RWPE1 (cell line): ENCODE measurements around the gene OTULINL.

Experiments
- CTCF ChIA-PET: fragments of 350-600 bp; sonication (Branson Sonifier 250); formaldehyde crosslinking; extraction: SDS; loops from one replicate; lab custom pipeline; 2021; lab: Yijun Ruan, JAX
- POLR2A ChIA-PET: fragments of 400-600 bp; formaldehyde crosslinking; extraction: SDS; loops from one replicate; lab custom pipeline; 2020; ENCODE audit warnings: antibody characterized with exemption; ENCODE audit not compliant: low non-redundant PET; lab: Yijun Ruan, JAX
- DNase-seq: peaks from one replicate; pipeline ENCODE4 v3.0.0; 2012; ENCODE audit warnings: low spot score
- H3K27ac ChIP-seq: fragments of 450-650 bp; 2 replicates; pipeline ENCODE4 v1.5.1; 2017
- TF ChIP-seq, protein P1 (sequence below): fragments of 450-650 bp; conservative IDR thresholded peaks from 2 replicates; pipeline ENCODE4 v1.5.1; 2017; ENCODE audit warnings: low read depth, mild to moderate bottlenecking

OTULINL gene

DNA sequence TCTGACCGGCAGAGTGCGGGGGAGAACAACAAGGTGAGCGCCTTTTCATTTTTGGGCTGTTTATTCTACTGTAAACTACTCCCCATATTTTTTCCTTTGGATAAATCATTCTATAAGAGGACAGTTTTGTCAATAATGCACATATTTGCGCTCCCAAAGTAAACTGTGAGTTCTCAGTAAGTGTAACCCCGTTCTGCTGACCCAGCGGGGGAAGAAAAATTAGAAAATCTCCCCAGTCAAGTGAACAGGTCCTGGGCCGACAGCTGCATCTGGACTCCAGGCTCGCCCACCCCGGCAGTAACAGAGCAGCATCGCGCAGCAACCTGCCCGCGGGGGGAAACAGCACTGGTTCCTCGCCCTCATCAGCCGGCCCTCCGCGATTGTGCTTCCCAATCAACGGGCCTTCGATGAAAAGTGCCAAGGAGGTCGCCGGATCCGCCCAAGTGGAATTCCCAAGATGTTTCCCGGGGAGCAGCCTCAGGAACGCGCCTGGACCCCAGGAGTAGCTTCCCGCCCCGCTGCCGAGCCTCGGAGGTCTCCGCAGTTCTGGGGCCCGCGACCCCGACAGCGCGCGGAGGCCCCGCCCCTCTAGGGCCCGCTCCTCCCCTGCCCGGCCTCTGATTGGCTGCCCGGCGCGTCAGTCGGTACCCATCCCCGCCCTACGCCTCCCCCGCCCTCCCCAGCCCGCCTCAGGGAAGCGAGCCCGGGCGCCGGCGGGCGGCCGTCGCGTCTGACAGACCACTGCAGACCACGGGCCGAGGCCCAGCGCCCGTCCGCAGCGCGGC, at the start of gene OTULINL:
Gene OTULINL (plus strand): TSS at position 687 of the 785 bp plus-strand sequence. CDS start 103 bp downstream, outside the sequence.
- DNase-seq: peak; percentile 97
- TF ChIP-seq, protein P1, sequence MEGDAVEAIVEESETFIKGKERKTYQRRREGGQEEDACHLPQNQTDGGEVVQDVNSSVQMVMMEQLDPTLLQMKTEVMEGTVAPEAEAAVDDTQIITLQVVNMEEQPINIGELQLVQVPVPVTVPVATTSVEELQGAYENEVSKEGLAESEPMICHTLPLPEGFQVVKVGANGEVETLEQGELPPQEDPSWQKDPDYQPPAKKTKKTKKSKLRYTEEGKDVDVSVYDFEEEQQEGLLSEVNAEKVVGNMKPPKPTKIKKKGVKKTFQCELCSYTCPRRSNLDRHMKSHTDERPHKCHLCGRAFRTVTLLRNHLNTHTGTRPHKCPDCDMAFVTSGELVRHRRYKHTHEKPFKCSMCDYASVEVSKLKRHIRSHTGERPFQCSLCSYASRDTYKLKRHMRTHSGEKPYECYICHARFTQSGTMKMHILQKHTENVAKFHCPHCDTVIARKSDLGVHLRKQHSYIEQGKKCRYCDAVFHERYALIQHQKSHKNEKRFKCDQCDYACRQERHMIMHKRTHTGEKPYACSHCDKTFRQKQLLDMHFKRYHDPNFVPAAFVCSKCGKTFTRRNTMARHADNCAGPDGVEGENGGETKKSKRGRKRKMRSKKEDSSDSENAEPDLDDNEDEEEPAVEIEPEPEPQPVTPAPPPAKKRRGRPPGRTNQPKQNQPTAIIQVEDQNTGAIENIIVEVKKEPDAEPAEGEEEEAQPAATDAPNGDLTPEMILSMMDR: no peak
- H3K27ac ChIP-seq: no peak within 1 kb of the TSS
- ChIA-PET CTCF (interaction anchor here (1.1 to 1.5 kb wide), 2 partner anchors 67 to 110 kb away, joined by 3 to 6 read pairs; no protein-coding TSS in a partner anchor), POLR2A (interaction anchor here (0.6 kb wide), 1 partner anchor 37 kb away, joined by 3 read pairs; no protein-coding TSS in a partner anchor)

DNA sequence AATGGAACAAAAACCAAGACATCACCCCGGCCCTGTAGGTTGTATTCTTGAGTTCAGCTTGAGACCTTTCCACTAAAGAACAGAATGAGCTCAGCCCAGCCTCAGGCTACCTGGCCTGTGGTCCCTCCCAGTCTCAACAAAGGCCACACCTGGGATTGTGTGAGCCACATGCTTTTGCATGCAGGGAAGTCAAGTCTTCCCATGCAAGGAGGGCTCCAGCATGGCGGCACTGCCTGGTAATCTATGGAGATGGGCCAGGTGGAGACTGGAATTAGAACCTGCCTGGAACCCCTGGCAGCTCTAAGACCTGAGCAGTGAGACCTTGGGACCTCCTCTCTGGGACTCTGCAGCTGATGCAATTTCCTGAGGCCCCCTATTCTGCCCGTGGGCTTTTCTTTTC, 49.4 kb upstream of the OTULINL start:
- CTCF ChIA-PET: interaction anchor here (0.7 kb wide), 1 partner anchor 59 kb away, joined by 5 read pairs; no protein-coding TSS in a partner anchor
- H3K27ac ChIP-seq: no peak overlapping the region
- POLR2A ChIA-PET: no interaction called here
- no peak for DNase-seq
- TF ChIP-seq, protein P1: no peak

DNA sequence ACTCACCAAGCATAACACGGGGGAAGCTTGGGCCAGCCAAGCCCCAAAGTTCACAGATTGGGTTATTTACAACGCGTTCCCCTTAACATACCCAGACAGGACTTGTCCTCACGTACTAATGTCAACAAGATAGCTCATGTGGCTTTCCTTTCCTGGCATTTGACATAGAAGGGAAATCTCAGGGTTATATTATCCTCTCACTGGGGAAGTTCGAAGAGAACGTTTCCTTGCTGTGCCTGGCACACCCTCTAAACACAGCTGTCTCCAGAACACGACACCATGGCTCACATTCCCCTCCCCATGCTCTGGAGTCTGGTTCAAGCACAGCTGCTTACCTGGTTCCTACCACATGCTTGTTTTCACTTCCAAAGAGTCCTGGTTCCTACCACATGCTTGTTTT, 46.8 kb upstream of the OTULINL start:
- ChIA-PET POLR2A (interaction anchor here (0.6 kb wide), 1 partner anchor 23 kb away, joined by 5 read pairs; no protein-coding TSS in a partner anchor), CTCF (interaction anchor here (1.0 kb wide), 1 partner anchor 74 kb away, joined by 5 read pairs; no protein-coding TSS in a partner anchor)
- TF ChIP-seq, protein P1: no peak
- no peak for DNase-seq
- H3K27ac ChIP-seq: no peak overlapping the region

DNA sequence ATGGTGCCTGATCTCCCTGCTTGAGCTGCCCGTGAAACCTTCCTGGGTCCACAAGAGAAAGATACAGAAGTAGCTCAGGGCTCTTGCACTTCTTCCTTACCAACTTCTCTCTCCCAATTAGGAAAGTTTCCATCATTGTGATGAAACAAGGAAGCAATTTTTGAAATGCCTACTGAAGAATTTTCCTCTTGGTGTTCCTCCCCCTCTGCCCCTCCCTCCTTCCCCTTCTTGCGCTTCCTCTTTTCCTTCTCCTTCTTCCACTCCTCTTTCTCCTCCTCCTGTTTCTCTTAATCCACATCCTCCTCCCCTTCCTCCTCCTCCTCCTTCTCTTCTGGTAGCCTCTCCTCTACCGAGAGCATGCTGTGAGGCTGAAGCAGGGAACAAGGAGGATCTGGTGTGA, 36.3 kb upstream of the OTULINL start:
- CTCF ChIA-PET: no interaction called here
- TF ChIP-seq, protein P1: no peak

DNA sequence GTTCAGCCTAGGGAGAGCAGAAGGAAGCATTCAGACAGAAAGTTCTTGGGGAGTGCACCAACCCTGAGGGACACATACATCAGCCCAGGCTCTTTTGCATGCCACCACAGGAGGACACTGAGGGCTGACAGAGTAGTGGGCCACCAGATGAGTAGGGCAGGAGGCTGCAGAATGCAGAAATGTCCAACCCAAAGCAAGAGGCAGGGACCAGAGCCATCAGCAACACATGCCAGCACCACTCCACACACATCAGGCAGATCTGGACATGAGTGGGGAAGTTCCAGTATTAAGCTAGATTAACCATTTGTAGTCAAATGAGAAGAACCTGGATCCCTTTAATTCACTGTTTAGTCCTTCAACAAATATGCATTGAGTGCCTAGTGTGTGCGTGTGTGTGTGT, 35.7 kb upstream of the OTULINL start:
- DNase-seq: no peak
- H3K27ac ChIP-seq: no peak overlapping the region
- TF ChIP-seq, protein P1: no peak
- ChIA-PET CTCF (no interaction called here), POLR2A (no interaction called here)

More for the DNA sequence above, 36.3 kb upstream of the OTULINL start:
- POLR2A ChIA-PET: no interaction called here
- no peak overlapping the region for H3K27ac ChIP-seq
- no peak for DNase-seq

DNA sequence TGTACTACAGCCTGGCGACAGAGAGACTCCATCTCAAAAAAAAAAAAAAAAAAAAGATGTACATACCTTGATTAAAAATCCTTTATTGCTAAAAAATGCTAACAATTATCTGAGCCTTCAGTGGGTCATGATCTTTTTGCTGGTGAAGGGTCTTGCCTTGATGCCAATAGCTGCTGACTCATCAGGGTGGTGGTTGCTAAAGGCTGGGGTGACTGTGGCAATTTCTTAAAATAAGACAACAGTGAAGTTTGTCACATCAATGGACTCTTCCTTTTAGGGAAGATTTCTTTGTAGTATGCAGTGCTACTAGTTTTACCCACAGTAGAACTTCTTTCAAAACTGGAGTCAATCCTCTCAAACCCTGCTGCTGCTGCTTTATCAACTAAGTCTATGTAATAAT, 33.9 kb upstream of the OTULINL start:
- POLR2A ChIA-PET: no interaction called here
- no peak overlapping the region for H3K27ac ChIP-seq
- no peak for DNase-seq
- CTCF ChIA-PET: no interaction called here
- TF ChIP-seq, protein P1: no peak
